Ovary (tissue), 3 donors: ENCODE measurements around the gene PODNL1.

Experiments
- POLR2A ChIP-seq: fragments of 450-650 bp; IDR thresholded peaks from one replicate; pipeline ENCODE4 v1.6.1; 2017; ENCODE audit warnings: antibody characterized with exemption, mild to moderate bottlenecking, moderate library complexity
- TF ChIP-seq, protein P1 (sequence below), 3 donors: fragments of 450-650 bp in 2 of 3; fragments of 200-600 bp in 1 of 3; IDR thresholded peaks; one replicate each; pipeline versions ENCODE4 v1.5.1 to v1.8.0; 2016 to 2022; ENCODE audit warnings: antibody characterized with exemption in 3 of 3, mild to moderate bottlenecking in 1 of 3
- donor health status: DM: no; HTN: no; CAD: no.

DNA sequence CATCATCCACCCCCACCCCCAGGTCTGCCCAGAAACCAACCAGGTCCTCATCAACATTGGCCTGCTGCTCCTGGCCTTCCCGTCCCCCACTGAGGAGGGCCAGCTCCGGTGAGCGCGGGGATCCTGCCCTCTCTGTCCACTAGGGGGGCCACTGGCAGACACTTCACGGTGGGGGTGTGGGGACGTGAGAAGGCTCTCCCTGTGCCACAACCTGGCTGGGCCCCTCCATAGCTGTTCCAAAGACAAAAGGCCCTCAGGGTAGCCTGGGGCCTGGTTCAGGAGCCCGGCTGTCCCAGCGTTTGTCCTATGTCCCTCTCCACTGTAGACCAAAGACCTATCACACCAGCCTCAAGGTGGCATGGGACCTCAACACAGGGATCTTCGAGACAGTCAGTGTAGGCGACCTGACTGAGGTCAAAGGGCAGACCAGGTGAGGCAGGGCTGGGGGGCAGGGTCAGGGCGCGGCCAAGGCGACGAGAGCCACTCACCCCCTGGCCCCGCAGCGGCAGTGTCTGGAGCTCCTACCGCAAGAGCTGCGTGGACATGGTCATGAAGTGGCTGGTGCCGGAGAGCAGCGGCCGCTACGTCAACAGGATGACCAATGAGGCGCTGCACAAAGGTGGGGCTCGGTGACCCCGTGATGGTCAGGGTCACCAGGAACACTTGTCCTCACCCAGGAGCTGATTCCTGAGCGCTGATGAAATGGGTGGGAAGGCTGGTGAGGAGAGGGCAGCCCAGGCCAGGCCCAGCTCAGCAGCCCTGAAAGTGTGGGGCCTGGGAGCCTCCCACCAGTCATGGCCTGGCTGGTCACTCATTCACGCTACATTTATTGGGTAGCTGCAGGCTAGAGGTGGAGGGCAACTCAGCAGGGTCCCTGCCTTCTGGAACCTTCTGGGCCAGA lies 22.0 kb upstream of the PODNL1 start:
- TF ChIP-seq, protein P1, sequence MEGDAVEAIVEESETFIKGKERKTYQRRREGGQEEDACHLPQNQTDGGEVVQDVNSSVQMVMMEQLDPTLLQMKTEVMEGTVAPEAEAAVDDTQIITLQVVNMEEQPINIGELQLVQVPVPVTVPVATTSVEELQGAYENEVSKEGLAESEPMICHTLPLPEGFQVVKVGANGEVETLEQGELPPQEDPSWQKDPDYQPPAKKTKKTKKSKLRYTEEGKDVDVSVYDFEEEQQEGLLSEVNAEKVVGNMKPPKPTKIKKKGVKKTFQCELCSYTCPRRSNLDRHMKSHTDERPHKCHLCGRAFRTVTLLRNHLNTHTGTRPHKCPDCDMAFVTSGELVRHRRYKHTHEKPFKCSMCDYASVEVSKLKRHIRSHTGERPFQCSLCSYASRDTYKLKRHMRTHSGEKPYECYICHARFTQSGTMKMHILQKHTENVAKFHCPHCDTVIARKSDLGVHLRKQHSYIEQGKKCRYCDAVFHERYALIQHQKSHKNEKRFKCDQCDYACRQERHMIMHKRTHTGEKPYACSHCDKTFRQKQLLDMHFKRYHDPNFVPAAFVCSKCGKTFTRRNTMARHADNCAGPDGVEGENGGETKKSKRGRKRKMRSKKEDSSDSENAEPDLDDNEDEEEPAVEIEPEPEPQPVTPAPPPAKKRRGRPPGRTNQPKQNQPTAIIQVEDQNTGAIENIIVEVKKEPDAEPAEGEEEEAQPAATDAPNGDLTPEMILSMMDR (IDR thresholded peaks at IDR 0.05) = no peak
- TF ChIP-seq POLR2A = no peak
